HepG2 (cell line): ENCODE measurements around the gene GMPPB. TPM values are rescaled to one million over a fixed set of nuclear protein-coding genes. Genes with fewer than 3 reads are reported as not detected.

Experiments
- CHCHD3 ChIP-seq: sonication (generic); formaldehyde crosslinking; IDR thresholded peaks from 2 replicates; pipeline ENCODE4 v1.8.0; 2022; ENCODE audit warnings: mild to moderate bottlenecking, missing genetic modification reagents, moderate library complexity
- ELF4 ChIP-seq: sonication (generic); formaldehyde crosslinking; IDR thresholded peaks from 2 replicates; pipeline ENCODE4 v1.5.0; 2020; ENCODE audit warnings: missing genetic modification reagents, mild to moderate bottlenecking, moderate library complexity, borderline replicate concordance
- FLYWCH1 ChIP-seq: sonication (generic); formaldehyde crosslinking; IDR thresholded peaks from 2 replicates; pipeline ENCODE4 v1.8.1; 2023; ENCODE audit warnings: mild to moderate bottlenecking, missing genetic modification reagents
- FOXA1 ChIP-seq, 2 experiments: fragments of 450-650 bp in 1 of 2; sonication (generic) in 1 of 2; formaldehyde crosslinking in 1 of 2; IDR thresholded peaks; 2 replicates each; pipeline versions ENCODE4 v1.4.0 to v1.6.1; 2016 to 2020; ENCODE audit warnings: missing genetic modification reagents in 1 of 2
- HNRNPUL1 ChIP-seq: fragments of 200-400 bp; formaldehyde crosslinking; IDR thresholded peaks from 2 replicates; pipeline ENCODE4 v1.6.1; 2017; ENCODE audit warnings: low read depth, mild to moderate bottlenecking, low read length, moderate library complexity
- IKZF1 ChIP-seq: fragments of 450-650 bp; IDR thresholded peaks from 2 replicates; pipeline ENCODE4 v1.7.1; 2016
- KAT7 ChIP-seq: IDR thresholded peaks from 2 replicates; pipeline ENCODE4 v1.6.1; 2018; ENCODE audit warnings: borderline replicate concordance, missing compliant biosample characterization
- KMT2A ChIP-seq: sonication (generic); formaldehyde crosslinking; IDR thresholded peaks from 2 replicates; pipeline ENCODE4 v1.4.0; 2020; ENCODE audit warnings: missing genetic modification reagents
- MXD4 ChIP-seq: IDR thresholded peaks from 2 replicates; pipeline ENCODE4 v1.6.1; 2016; ENCODE audit warnings: mild to moderate bottlenecking, missing biosample characterization, missing genetic modification reagents
- PAF1 ChIP-seq: IDR thresholded peaks from 2 replicates; pipeline ENCODE4 v1.6.1; 2016; ENCODE audit warnings: missing genetic modification reagents, missing compliant biosample characterization
- TOE1 ChIP-seq: sonication (generic); formaldehyde crosslinking; IDR thresholded peaks from 2 replicates; pipeline ENCODE4 v1.4.0; 2020; ENCODE audit warnings: mild to moderate bottlenecking, missing genetic modification reagents
- U2AF1 ChIP-seq: fragments of 200-400 bp; formaldehyde crosslinking; optimal IDR thresholded peaks from 2 replicates; pipeline ENCODE3; 2017; ENCODE audit warnings: mild to moderate bottlenecking, low read depth, low read length
- ZFP1 ChIP-seq: IDR thresholded peaks from 2 replicates; pipeline ENCODE4 v1.6.1; 2016
- ZNF296 ChIP-seq: sonication (generic); formaldehyde crosslinking; conservative IDR thresholded peaks from 2 replicates; pipeline ENCODE4 v1.5.0; 2020; ENCODE audit warnings: mild to moderate bottlenecking, missing genetic modification reagents
- ZSCAN31 ChIP-seq: sonication (generic); formaldehyde crosslinking; IDR thresholded peaks from 2 replicates; pipeline ENCODE4 v1.5.0; 2020; ENCODE audit warnings: low read depth, mild to moderate bottlenecking, missing genetic modification reagents
- polyA plus RNA-seq, 8 experiments: library from polyadenylated mRNA; depleted of rRNA in 3 of 8; stranded (reverse) in 7 of 8; unstranded in 1 of 8; fragments of >200 nt; fragmentation: Illumina TruSeq in 4 of 8; extraction: Trizol in 4 of 8; gene quantifications; 2 replicates each; pipeline versions ENCODE4 v1.2.1 to v1.2.3, GENCODE V29; 2011 to 2016; ENCODE audit warnings: low read depth in 4 of 8, missing spikeins in 1 of 8, mixed read lengths in 1 of 8; ENCODE audit not compliant: insufficient read depth in 1 of 8
- total RNA-seq, 5 experiments: library from RNA; depleted of rRNA; stranded (reverse); fragments of >200 nt; fragmentation: Illumina TruSeq; extraction: Trizol; gene quantifications; 2 replicates each; pipeline ENCODE4 v1.2.3, GENCODE V29; 2016; ENCODE audit warnings: low read depth in 1 of 5
- TF ChIP-seq, protein P1 (sequence below): sonication (generic); formaldehyde crosslinking; IDR thresholded peaks from 2 replicates; pipeline ENCODE4 v1.9.0; 2021; ENCODE audit warnings: missing genetic modification reagents, mild to moderate bottlenecking, borderline replicate concordance
- TF ChIP-seq, protein P2 (sequence below): IDR thresholded peaks from 2 replicates; pipeline ENCODE4 v1.6.1; 2016; ENCODE audit warnings: low read depth, borderline replicate concordance
- TF ChIP-seq, protein P3 (sequence below): sonication (generic); formaldehyde crosslinking; IDR thresholded peaks from 2 replicates; pipeline ENCODE4 v1.4.0; 2020; ENCODE audit warnings: missing genetic modification reagents, borderline replicate concordance
- TF ChIP-seq, protein P4 (sequence below): sonication (generic); formaldehyde crosslinking; IDR thresholded peaks from 2 replicates; pipeline ENCODE4 v1.4.0; 2020; ENCODE audit warnings: missing genetic modification reagents
- TF ChIP-seq, protein P5 (sequence below): sonication (generic); formaldehyde crosslinking; IDR thresholded peaks from 2 replicates; pipeline ENCODE4 v1.4.0; 2020; ENCODE audit warnings: missing genetic modification reagents

The GMPPB gene
- total and polyA plus RNA-seq, 2 of the 13 experiments (the other 11 are each of a cell fraction or from before 2014, with no cell fraction given), result 6.5 to 23.1 TPM

DNA sequence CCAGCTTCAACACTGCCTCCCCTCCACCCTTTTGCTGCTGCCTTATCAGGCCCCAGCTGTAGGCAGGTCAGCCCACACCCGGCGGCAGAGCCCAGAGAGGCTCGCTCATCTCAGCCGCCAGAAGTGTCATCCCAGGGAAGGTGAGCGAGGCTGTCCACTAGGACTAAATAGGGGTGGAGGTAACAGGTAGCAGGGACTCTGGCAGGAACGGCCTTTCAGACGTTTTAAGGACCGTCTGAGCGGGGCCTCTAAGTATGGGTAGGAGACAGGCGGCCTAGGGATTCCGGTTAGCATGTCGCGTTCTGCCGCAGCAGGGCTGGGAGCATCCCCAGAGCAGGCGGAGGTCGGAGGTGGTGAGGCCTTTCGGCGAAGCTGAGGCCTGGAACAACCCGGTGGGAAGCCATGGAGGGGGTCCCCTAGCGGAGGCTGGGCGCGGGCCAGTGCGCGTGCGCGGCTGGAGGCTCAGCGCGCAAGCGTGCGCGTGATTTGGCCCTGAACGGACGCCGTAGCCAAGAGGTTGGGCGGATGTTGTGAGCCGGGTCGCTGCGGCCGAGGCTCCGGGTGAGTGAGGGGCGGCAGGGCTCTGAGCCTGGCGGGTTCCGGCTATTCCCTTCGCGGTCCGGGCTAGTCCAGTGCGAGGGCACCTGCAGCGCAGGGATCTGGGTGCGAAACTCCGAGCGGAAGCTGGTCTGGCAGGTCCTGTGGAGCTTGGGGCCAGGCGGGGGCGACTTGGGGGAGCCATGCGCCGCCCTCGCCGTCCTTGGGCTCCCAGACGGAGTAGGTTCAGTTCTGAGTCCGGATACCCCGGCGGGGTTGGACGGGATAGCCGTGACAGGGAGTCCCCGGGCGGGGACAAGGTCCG, 34.5 kb downstream of the GMPPB start, which contains the start of the genes MST1 and RNF123 (continued):
- TF ChIP-seq, protein P1, sequence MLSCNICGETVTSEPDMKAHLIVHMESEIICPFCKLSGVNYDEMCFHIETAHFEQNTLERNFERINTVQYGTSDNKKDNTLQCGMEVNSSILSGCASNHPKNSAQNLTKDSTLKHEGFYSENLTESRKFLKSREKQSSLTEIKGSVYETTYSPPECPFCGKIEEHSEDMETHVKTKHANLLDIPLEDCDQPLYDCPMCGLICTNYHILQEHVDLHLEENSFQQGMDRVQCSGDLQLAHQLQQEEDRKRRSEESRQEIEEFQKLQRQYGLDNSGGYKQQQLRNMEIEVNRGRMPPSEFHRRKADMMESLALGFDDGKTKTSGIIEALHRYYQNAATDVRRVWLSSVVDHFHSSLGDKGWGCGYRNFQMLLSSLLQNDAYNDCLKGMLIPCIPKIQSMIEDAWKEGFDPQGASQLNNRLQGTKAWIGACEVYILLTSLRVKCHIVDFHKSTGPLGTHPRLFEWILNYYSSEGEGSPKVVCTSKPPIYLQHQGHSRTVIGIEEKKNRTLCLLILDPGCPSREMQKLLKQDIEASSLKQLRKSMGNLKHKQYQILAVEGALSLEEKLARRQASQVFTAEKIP, result no peak
- TF ChIP-seq U2AF1, result no peak
- TF ChIP-seq KAT7, result peak; percentile 42; the same call in 1 of the 2 replicates
- peak; percentile 66; the same call in 1 of the 2 replicates for TF ChIP-seq MXD4 (CRISPR knock-in tag)
- TF ChIP-seq, protein P2, sequence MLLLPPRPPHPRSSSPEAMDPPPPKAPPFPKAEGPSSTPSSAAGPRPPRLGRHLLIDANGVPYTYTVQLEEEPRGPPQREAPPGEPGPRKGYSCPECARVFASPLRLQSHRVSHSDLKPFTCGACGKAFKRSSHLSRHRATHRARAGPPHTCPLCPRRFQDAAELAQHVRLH (CRISPR knock-in tag), result peak; percentile 79; the same call in 1 of the 2 replicates
- no peak for TF ChIP-seq PAF1 (CRISPR knock-in tag)
- TF ChIP-seq ELF4, result no peak
- TF ChIP-seq, protein P3, sequence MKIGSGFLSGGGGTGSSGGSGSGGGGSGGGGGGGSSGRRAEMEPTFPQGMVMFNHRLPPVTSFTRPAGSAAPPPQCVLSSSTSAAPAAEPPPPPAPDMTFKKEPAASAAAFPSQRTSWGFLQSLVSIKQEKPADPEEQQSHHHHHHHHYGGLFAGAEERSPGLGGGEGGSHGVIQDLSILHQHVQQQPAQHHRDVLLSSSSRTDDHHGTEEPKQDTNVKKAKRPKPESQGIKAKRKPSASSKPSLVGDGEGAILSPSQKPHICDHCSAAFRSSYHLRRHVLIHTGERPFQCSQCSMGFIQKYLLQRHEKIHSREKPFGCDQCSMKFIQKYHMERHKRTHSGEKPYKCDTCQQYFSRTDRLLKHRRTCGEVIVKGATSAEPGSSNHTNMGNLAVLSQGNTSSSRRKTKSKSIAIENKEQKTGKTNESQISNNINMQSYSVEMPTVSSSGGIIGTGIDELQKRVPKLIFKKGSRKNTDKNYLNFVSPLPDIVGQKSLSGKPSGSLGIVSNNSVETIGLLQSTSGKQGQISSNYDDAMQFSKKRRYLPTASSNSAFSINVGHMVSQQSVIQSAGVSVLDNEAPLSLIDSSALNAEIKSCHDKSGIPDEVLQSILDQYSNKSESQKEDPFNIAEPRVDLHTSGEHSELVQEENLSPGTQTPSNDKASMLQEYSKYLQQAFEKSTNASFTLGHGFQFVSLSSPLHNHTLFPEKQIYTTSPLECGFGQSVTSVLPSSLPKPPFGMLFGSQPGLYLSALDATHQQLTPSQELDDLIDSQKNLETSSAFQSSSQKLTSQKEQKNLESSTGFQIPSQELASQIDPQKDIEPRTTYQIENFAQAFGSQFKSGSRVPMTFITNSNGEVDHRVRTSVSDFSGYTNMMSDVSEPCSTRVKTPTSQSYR (CRISPR knock-in tag), result no peak
- TF ChIP-seq FLYWCH1, result no peak
- TF ChIP-seq, protein P4, sequence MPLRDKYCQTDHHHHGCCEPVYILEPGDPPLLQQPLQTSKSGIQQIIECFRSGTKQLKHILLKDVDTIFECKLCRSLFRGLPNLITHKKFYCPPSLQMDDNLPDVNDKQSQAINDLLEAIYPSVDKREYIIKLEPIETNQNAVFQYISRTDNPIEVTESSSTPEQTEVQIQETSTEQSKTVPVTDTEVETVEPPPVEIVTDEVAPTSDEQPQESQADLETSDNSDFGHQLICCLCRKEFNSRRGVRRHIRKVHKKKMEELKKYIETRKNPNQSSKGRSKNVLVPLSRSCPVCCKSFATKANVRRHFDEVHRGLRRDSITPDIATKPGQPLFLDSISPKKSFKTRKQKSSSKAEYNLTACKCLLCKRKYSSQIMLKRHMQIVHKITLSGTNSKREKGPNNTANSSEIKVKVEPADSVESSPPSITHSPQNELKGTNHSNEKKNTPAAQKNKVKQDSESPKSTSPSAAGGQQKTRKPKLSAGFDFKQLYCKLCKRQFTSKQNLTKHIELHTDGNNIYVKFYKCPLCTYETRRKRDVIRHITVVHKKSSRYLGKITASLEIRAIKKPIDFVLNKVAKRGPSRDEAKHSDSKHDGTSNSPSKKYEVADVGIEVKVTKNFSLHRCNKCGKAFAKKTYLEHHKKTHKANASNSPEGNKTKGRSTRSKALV (CRISPR knock-in tag), result 0 out of 2 replicates have a peak, but pooled peaks have one; percentile 26
- no peak for TF ChIP-seq ZNF296
- TF ChIP-seq FOXA1 (IDR thresholded peaks at IDR 0.05), result no peak
- peak; percentile 32; the same call in 1 of the 2 replicates for TF ChIP-seq FOXA1 (CRISPR knock-in tag; IDR thresholded peaks at IDR 0.05)
- no peak for TF ChIP-seq CHCHD3
- TF ChIP-seq, protein P5, sequence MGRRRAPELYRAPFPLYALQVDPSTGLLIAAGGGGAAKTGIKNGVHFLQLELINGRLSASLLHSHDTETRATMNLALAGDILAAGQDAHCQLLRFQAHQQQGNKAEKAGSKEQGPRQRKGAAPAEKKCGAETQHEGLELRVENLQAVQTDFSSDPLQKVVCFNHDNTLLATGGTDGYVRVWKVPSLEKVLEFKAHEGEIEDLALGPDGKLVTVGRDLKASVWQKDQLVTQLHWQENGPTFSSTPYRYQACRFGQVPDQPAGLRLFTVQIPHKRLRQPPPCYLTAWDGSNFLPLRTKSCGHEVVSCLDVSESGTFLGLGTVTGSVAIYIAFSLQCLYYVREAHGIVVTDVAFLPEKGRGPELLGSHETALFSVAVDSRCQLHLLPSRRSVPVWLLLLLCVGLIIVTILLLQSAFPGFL (CRISPR knock-in tag), result no peak
- TF ChIP-seq IKZF1, result no peak
- peak; percentile 54; the same call in 1 of the 2 replicates for TF ChIP-seq ZSCAN31 (CRISPR knock-in tag)
- peak; percentile 43; the same call in 1 of the 2 replicates for TF ChIP-seq HNRNPUL1
- TF ChIP-seq TOE1 (CRISPR knock-in tag), result no peak
- TF ChIP-seq ZFP1, result no peak
- TF ChIP-seq KMT2A, result peak; percentile 84
